NT2/D1 (cell line): ENCODE results near the gene CDYL.

Experiments
- DNase-seq: peaks from one replicate; pipeline ENCODE4 v3.0.0-alpha.2; 2011; ENCODE audit warnings: low read depth, low spot score
- H3K27me3 ChIP-seq: 2 replicates; pipeline ENCODE4 v1.6.0; 2011; ENCODE audit warnings: mild to moderate bottlenecking; ENCODE audit not compliant: insufficient read length, insufficient read depth
- H3K36me3 ChIP-seq: 2 replicates; pipeline ENCODE4 v1.6.1; 2011; ENCODE audit warnings: mild to moderate bottlenecking, low read length, mixed read lengths; ENCODE audit not compliant: insufficient read depth, insufficient read length
- H3K4me1 ChIP-seq: 2 replicates; pipeline ENCODE4 v1.5.1; 2011; ENCODE audit not compliant: insufficient read depth, insufficient read length
- H3K4me3 ChIP-seq: 2 replicates; pipeline ENCODE4 v1.5.1; 2011; ENCODE audit warnings: low read depth; ENCODE audit not compliant: insufficient read length
- H3K9ac ChIP-seq: 2 replicates; pipeline ENCODE4 v1.6.0; 2011; ENCODE audit warnings: low read depth; ENCODE audit not compliant: insufficient read length
- H3K9me3 ChIP-seq: 2 replicates; pipeline ENCODE4 v1.5.1; 2011; ENCODE audit warnings: mild to moderate bottlenecking, low read length; ENCODE audit not compliant: insufficient read depth
- SUZ12 ChIP-seq: IDR thresholded peaks from 2 replicates; pipeline ENCODE4 v1.6.1; 2011; ENCODE audit not compliant: insufficient read length, insufficient read depth; ENCODE audit errors: extremely low read depth
- YY1 ChIP-seq: IDR thresholded peaks from 2 replicates; pipeline ENCODE4 v1.6.1; 2011; ENCODE audit not compliant: insufficient read length, insufficient read depth
- ZNF274 ChIP-seq: IDR thresholded peaks from 2 replicates; pipeline ENCODE4 v1.6.1; 2011; ENCODE audit warnings: mild to moderate bottlenecking, low read depth, low read length

Gene CDYL

DNA sequence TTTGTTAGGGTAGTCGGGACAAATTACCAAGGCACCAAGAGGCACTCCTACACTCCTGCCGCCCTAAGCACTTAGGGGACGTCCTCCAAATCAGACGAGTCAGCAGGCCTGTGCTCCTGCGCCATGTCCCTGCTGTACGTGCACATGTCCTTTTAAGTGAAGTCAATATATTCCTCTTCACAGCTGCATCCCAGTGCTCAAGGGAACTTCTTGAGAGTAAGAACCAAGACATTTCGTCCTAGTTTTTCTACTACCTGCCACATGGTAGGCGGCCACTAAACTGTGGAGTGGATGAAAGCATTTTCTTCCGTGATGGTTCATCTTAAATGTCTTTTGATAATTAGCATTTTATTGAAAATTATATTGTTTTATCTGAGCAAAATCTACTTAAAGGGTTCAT lies 126.9 kb downstream of the CDYL start:
- Histone ChIP-seq H3K27me3 (no peaks in the 10 kb centered on the region), H3K4me1 (no peaks in the 10 kb centered on the region), H3K36me3 (peaks cover 50% of the 10 kb centered on the region), H3K9ac (no peak overlapping the region), H3K4me3 (no peak overlapping the region), H3K9me3 (no peaks in the 10 kb centered on the region)
- DNase-seq: no peak
- TF ChIP-seq YY1 (no peak), SUZ12 (no peak)

DNA sequence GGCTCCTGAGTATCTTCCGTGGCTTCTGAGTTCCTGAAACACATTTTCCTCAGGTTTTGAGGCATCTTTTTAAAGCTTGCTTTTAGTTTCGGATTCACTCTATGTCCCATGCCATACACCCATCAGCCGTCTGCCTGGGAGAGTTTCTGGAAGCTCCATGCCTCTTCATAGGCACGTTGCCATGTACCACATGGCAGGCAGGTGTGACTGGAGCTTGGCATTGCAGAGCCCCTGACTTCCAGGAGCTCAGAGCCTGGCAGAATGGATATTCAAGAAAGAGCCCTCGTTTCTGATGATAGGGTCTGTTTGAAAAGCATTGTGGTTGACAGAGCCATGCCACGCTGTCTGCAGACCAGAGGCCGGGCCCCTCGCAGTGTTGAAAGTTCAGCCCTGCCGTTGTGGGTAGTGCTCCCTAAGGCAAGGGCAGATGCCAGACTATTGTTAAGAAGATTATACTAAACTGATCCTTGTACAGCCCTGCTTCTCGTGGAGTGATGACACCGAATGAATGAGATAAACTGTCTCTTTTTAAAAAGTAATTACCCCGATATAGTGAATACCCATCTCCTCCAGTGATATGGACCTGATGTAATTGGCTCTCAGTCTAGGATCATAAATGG lies 127.7 kb downstream of the CDYL start:
- no peak for TF ChIP-seq SUZ12
- TF ChIP-seq YY1: no peak
- TF ChIP-seq ZNF274: no peak
- H3K36me3 ChIP-seq: peaks cover 46% of the 10 kb centered on the region
- no peaks in the 10 kb centered on the region for H3K9me3 ChIP-seq
- H3K4me1 ChIP-seq: no peaks in the 10 kb centered on the region
- H3K27me3 ChIP-seq: no peaks in the 10 kb centered on the region
- no peak overlapping the region for H3K9ac ChIP-seq
- no peak for DNase-seq
- no peak overlapping the region for H3K4me3 ChIP-seq

GRCh38 chr6:4904461-4905025 lies 128.3 kb downstream of the CDYL start:
- Histone ChIP-seq H3K27me3 (no peaks in the 10 kb centered on the region), H3K9me3 (no peaks in the 10 kb centered on the region), H3K9ac (no peak overlapping the region), H3K4me1 (no peaks in the 10 kb centered on the region), H3K4me3 (no peak overlapping the region), H3K36me3 (peaks cover 51% of the 10 kb centered on the region)
- TF ChIP-seq ZNF274 (no peak), SUZ12 (no peak), YY1 (no peak)
- DNase-seq: no peak

DNA sequence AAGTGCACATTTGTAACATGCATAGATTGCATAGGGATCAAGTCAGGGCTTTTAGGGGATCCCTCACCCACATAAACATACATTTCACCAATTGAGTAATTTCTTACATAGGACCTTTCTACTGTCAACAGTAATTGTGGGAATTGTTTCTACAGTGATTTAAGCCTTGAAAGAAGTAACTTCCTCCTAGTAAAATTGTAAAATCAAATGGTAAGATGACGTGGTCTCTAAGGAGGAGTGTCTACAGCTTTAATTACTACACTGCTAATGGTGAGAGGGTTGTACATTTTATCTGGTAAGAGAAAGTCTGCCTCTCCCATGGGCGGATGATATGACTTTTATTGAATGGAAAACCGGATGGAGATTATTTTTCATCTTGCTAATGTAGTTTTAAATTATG lies 129.6 kb downstream of the CDYL start:
- no peaks in the 10 kb centered on the region for H3K4me1 ChIP-seq
- H3K36me3 ChIP-seq: peaks cover 48% of the 10 kb centered on the region
- H3K9ac ChIP-seq: no peak overlapping the region
- no peak overlapping the region for H3K4me3 ChIP-seq
- DNase-seq: no peak
- H3K27me3 ChIP-seq: no peaks in the 10 kb centered on the region
- no peaks in the 10 kb centered on the region for H3K9me3 ChIP-seq
- TF ChIP-seq ZNF274: no peak
- TF ChIP-seq YY1: no peak
- no peak for TF ChIP-seq SUZ12

DNA sequence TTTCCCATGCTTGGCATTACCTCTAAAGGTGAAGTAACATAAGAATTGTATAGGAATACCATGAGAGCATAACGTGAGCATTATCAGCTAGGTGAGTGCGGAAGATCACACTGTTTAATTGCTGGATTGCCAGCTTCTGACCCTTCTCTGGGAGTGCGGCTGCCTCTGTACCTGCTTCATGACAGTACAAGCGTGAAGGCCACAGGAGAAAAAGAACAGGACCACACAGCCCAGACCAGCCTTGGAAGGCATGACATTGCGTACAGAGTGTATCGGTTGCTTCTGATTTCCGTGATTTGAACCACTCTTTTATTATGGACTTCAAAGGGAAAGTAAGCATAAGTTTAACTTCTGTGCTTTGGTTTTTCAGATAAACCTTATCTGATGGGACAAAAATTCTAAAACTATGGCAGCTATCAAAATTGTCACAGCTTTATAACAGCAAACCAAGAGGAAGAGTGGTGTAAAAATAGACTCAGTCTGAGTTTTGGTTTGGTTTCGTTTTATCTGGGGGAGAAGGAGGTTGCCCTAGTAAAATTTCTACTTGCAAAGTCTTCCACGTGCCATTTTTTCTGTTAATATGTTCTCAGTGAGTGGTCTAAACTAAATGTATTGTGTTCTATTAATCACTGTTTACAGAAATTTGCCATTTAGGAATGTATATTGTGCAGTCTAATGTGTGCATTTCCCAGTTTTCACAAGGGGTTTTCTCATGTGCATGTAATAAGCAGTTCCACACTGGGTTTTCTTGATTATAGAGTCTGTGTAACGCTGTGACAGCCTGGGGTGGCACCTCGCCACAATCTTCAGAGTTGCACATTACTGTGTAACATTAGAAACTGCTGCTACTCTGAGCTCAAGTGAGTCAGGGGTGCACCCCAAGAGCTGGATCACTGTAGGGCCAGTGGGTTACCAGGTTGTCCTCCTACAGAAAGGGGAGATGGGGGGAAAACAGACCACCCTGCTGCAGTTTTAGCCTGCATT lies 130.4 kb downstream of the CDYL start:
- DNase-seq: no peak
- no peaks in the 10 kb centered on the region for H3K9me3 ChIP-seq
- no peaks in the 10 kb centered on the region for H3K4me1 ChIP-seq
- H3K9ac ChIP-seq: no peak overlapping the region
- H3K27me3 ChIP-seq: no peaks in the 10 kb centered on the region
- TF ChIP-seq ZNF274: no peak
- TF ChIP-seq SUZ12: no peak
- TF ChIP-seq YY1: no peak
- peaks cover 41% of the 10 kb centered on the region for H3K36me3 ChIP-seq
- no peak overlapping the region for H3K4me3 ChIP-seq

- no peak overlapping the region for H3K9ac ChIP-seq
- no peaks in the 10 kb centered on the region for H3K9me3 ChIP-seq
- no peaks in the 10 kb centered on the region for H3K27me3 ChIP-seq
- TF ChIP-seq SUZ12 (no peak), ZNF274 (no peak), YY1 (no peak)
- no peaks in the 10 kb centered on the region for H3K4me1 ChIP-seq
- DNase-seq: no peak
- H3K4me3 ChIP-seq: no peak overlapping the region
- H3K36me3 ChIP-seq: peaks cover 42% of the 10 kb centered on the region
Measured at GRCh38 chr6:4907602-4908001, 131.4 kb downstream of the CDYL start.

GRCh38 chr6:4908062-4908461 lies 131.9 kb downstream of the CDYL start:
- no peak for TF ChIP-seq SUZ12
- no peak for TF ChIP-seq ZNF274
- no peak for TF ChIP-seq YY1
- Histone ChIP-seq H3K9me3 (no peaks in the 10 kb centered on the region), H3K4me1 (no peaks in the 10 kb centered on the region), H3K27me3 (no peaks in the 10 kb centered on the region), H3K9ac (no peak overlapping the region), H3K4me3 (no peak overlapping the region), H3K36me3 (peaks cover 42% of the 10 kb centered on the region)
- DNase-seq: no peak
